IMR-90 (cell line): ENCODE results near the gene RGL1. TPM values are rescaled to one million over a fixed set of nuclear protein-coding genes. Genes with fewer than 3 reads are reported as not detected.

Experiments used
- ATAC-seq: fragments of 200-7000 bp; cut with Tn5 transposase; 2 replicates; pipeline ENCODE4 v1.9.1; 2020; ENCODE audit warnings: low read depth, mild to moderate bottlenecking, moderate library complexity
- BruUV-seq: library from RNA; stranded (reverse); fragments of 400-500 nt; replicated peaks from 2 replicates; lab custom pipeline; 2021; lab: Mats Ljungman, UMichigan
- CTCF ChIA-PET: fragments of 300-600 bp; formaldehyde crosslinking; extraction: SDS; loops from one replicate; lab custom pipeline; 2021; ENCODE audit warnings: antibody characterized with exemption; lab: Yijun Ruan, JAX
- POLR2A ChIA-PET: fragments of 300-600 bp; sonication (Branson Sonifier 250); formaldehyde crosslinking; loops from one replicate; lab custom pipeline; 2022; ENCODE audit warnings: antibody characterized with exemption; ENCODE audit not compliant: unreplicated experiment; lab: Charles Lee
- DNase-seq: peaks from one replicate; pipeline ENCODE4 v3.0.0; 2013
- H2AFZ ChIP-seq: replicated peaks from 2 replicates; pipeline ENCODE3; 2013; ENCODE audit warnings: low read length, mild to moderate bottlenecking; ENCODE audit not compliant: poor library complexity
- H2AK5ac ChIP-seq: 2 replicates; pipeline ENCODE4 v1.6.1; 2013; ENCODE audit warnings: low read depth, low read length, inconsistent platforms
- H2AK9ac ChIP-seq: replicated peaks from 2 replicates; pipeline ENCODE3; 2013; ENCODE audit warnings: mild to moderate bottlenecking, low read depth, low read length, moderate library complexity; ENCODE audit not compliant: poor library complexity
- H2BK120ac ChIP-seq: 2 replicates; pipeline ENCODE4 v1.6.1; 2013; ENCODE audit warnings: low read depth, low read length, inconsistent platforms
- H2BK15ac ChIP-seq: 3 replicates; pipeline ENCODE4 v1.6.1; 2013; ENCODE audit warnings: low read depth, low read length, inconsistent platforms
- H2BK20ac ChIP-seq: 2 replicates; pipeline ENCODE4 v1.6.1; 2013; ENCODE audit warnings: low read depth, mild to moderate bottlenecking, inconsistent platforms, low read length, moderate library complexity
- H2BK5ac ChIP-seq: 2 replicates; pipeline ENCODE4 v1.6.1; 2013; ENCODE audit warnings: mild to moderate bottlenecking, low read depth, low read length, inconsistent platforms; ENCODE audit not compliant: poor library complexity, severe bottlenecking
- H3K14ac ChIP-seq: replicated peaks from 2 replicates; pipeline ENCODE4 v1.6.1; 2013; ENCODE audit warnings: low read depth, low read length, inconsistent platforms
- H3K18ac ChIP-seq: 2 replicates; pipeline ENCODE4 v1.6.1; 2013; ENCODE audit warnings: low read depth, low read length, control low read depth
- H3K23ac ChIP-seq: 2 replicates; pipeline ENCODE4 v1.6.1; 2013; ENCODE audit warnings: low read depth, low read length, inconsistent platforms
- H3K27ac ChIP-seq: 2 replicates; pipeline ENCODE4 v1.5.1; 2013; ENCODE audit warnings: mild to moderate bottlenecking, control low read depth, low read length; ENCODE audit not compliant: insufficient read depth
- H3K27me3 ChIP-seq: 2 replicates; pipeline ENCODE4 v1.6.1; 2013; ENCODE audit warnings: low read length; ENCODE audit not compliant: control insufficient read depth, insufficient read depth
- H3K36me3 ChIP-seq: 2 replicates; pipeline ENCODE4 v1.6.1; 2013; ENCODE audit warnings: low read length, mixed read lengths; ENCODE audit not compliant: control insufficient read depth, insufficient read depth
- H3K4ac ChIP-seq: 2 replicates; pipeline ENCODE4 v1.6.1; 2013; ENCODE audit warnings: low read depth, low read length, inconsistent platforms
- H3K4me1 ChIP-seq: 2 replicates; pipeline ENCODE4 v1.6.1; 2013; ENCODE audit warnings: low read length, mixed read lengths; ENCODE audit not compliant: control insufficient read depth, insufficient read depth
- H3K4me2 ChIP-seq: 2 replicates; pipeline ENCODE4 v1.6.1; 2013; ENCODE audit warnings: low read depth, mild to moderate bottlenecking, control low read depth, low read length, moderate library complexity
- H3K4me3 ChIP-seq: 2 replicates; pipeline ENCODE4 v1.5.1; 2013; ENCODE audit warnings: low read depth, mild to moderate bottlenecking, control low read depth, low read length, moderate library complexity; ENCODE audit not compliant: insufficient read depth
- H3K56ac ChIP-seq: 2 replicates; pipeline ENCODE4 v1.6.1; 2013; ENCODE audit warnings: low read length, inconsistent platforms; ENCODE audit not compliant: insufficient read depth; ENCODE audit errors: extremely low read depth
- H3K79me1 ChIP-seq, 2 experiments: 2 replicates each; pipeline ENCODE4 v1.6.1; 2013; ENCODE audit warnings: low read length in 2 of 2, inconsistent platforms in 1 of 2, low read depth in 1 of 2
- H3K9ac ChIP-seq: 2 replicates; pipeline ENCODE4 v1.6.1; 2013; ENCODE audit warnings: low read depth, low read length, control low read depth
- H3K9me1 ChIP-seq: 2 replicates; pipeline ENCODE4 v1.6.1; 2013; ENCODE audit warnings: low read length, inconsistent platforms; ENCODE audit not compliant: insufficient read depth
- H3K9me3 ChIP-seq: 2 replicates; pipeline ENCODE4 v1.6.1; 2013; ENCODE audit warnings: low read length; ENCODE audit not compliant: control insufficient read depth, insufficient read depth
- H4K20me1 ChIP-seq: 2 replicates; pipeline ENCODE4 v1.6.1; 2013; ENCODE audit warnings: low read length, inconsistent platforms; ENCODE audit not compliant: insufficient read depth
- H4K5ac ChIP-seq: 2 replicates; pipeline ENCODE4 v1.6.1; 2013; ENCODE audit warnings: mild to moderate bottlenecking, low read depth, low read length, control low read depth
- H4K8ac ChIP-seq, 2 experiments: 2 replicates each; pipeline ENCODE4 v1.6.1; 2013; ENCODE audit warnings: low read depth in 2 of 2, low read length in 2 of 2, control low read depth in 1 of 2, inconsistent platforms in 1 of 2
- H4K91ac ChIP-seq: 2 replicates; pipeline ENCODE4 v1.6.1; 2013; ENCODE audit warnings: low read depth, low read length, inconsistent platforms; ENCODE audit not compliant: insufficient read depth
- CEBPB ChIP-seq: IDR thresholded peaks from 2 replicates; pipeline ENCODE4 v1.6.1; 2012; ENCODE audit warnings: low read depth, low read length, improper control_type of control experiment
- CHD1 ChIP-seq: IDR thresholded peaks from 2 replicates; pipeline ENCODE4 v1.6.1; 2012; ENCODE audit warnings: low read depth, low read length, improper control_type of control experiment
- FOS ChIP-seq: fragments of 150-350 bp; IDR thresholded peaks from 2 replicates; pipeline ENCODE4 v1.6.1; 2016; ENCODE audit warnings: low read depth, low read length
- MAZ ChIP-seq: IDR thresholded peaks from 2 replicates; pipeline ENCODE4 v1.6.1; 2012; ENCODE audit warnings: low read depth, mild to moderate bottlenecking, low read length, improper control_type of control experiment, moderate library complexity, borderline replicate concordance
- MXI1 ChIP-seq: IDR thresholded peaks from 2 replicates; pipeline ENCODE4 v1.6.1; 2012; ENCODE audit warnings: low read depth, mild to moderate bottlenecking, low read length, moderate library complexity, borderline replicate concordance
- NFE2L2 ChIP-seq: fragments of 150-350 bp; IDR thresholded peaks from 2 replicates; pipeline ENCODE4 v1.6.1; 2016; ENCODE audit warnings: low read depth, mild to moderate bottlenecking, low read length
- POLR2A ChIP-seq: IDR thresholded peaks from 2 replicates; pipeline ENCODE4 v1.6.1; 2012; ENCODE audit warnings: mild to moderate bottlenecking, low read depth, low read length
- RAD21 ChIP-seq: IDR thresholded peaks from 2 replicates; pipeline ENCODE4 v1.6.1; 2012; ENCODE audit warnings: low read length, improper control_type of control experiment
- RCOR1 ChIP-seq: IDR thresholded peaks from 2 replicates; pipeline ENCODE4 v1.6.1; 2012; ENCODE audit warnings: mild to moderate bottlenecking, low read length, improper control_type of control experiment; ENCODE audit not compliant: insufficient replicate concordance
- WGBS, 2 experiments: methylation state at CpG; one replicate each; pipeline versions ENCODE4 v1.1.5 to v1.1.7; 2013; ENCODE audit warnings: missing lambda C conversion rate in 2 of 2; ENCODE audit not compliant: insufficient read length in 1 of 2; ENCODE audit errors: extremely low coverage in 2 of 2; 5-methylcytosine and 5-hydroxymethylcytosine counted together
- dilution Hi-C: fragments of 300-500 bp; cut with HindIII; formaldehyde crosslinking; loops from one replicate; pipeline ENCODE4 v1.14.3; 2018; ENCODE audit warnings: low sequenced_read_pairs; ENCODE audit not compliant: unreplicated experiment
- in situ Hi-C: fragments of 300-500 bp; cut with MboI; formaldehyde crosslinking; loops from 3 replicates; pipeline ENCODE4 v1.14.3; 2019; ENCODE audit warnings: low sequenced_read_pairs, inconsistent platforms, mixed read lengths
- intact Hi-C: fragments of 100-400 bp; cut with micrococcal nuclease; formaldehyde crosslinking; loops from 2 replicates; pipeline ENCODE4 v1.10.0; 2022
- polyA plus RNA-seq, 3 experiments: library from polyadenylated mRNA; depleted of rRNA; stranded (reverse); fragments of >200 nt; gene quantifications; 2 replicates each; pipeline ENCODE4 v1.2.3, GENCODE V29; 2012; ENCODE audit warnings: low replicate concordance in 1 of 3
- total RNA-seq: library from RNA; depleted of rRNA; stranded (reverse); fragments of >200 nt; gene quantifications from 2 replicates; pipeline ENCODE4 v1.2.3, GENCODE V29; 2012

RGL1 gene
- total and polyA plus RNA-seq, 2 of the 4 experiments (the other 2 are of a cell fraction), result 4.7 to 7.5 TPM

- no peak overlapping the region for H2AK5ac ChIP-seq
- no peak for ATAC-seq
- H2AK9ac ChIP-seq, result no peak overlapping the region
- no peak overlapping the region for H2BK20ac ChIP-seq
- no peak overlapping the region for H2BK120ac ChIP-seq
- no peak overlapping the region for H3K4ac ChIP-seq
- H3K56ac ChIP-seq, result no peak overlapping the region
- DNase-seq, result no peak
- no peaks in the 10 kb centered on the region for H3K27me3 ChIP-seq
- peaks cover 10% of the 10 kb centered on the region; the same call in 1 of the 2 replicates for H3K4me1 ChIP-seq
- H2AFZ ChIP-seq, result no peak overlapping the region
- in situ Hi-C loops (no loop called here), dilution Hi-C loops (no loop called here), intact Hi-C loops (no loop called here)
- no peaks in the 10 kb centered on the region for H3K9me3 ChIP-seq
- H3K27ac ChIP-seq, result no peak overlapping the region
- peaks cover under 1% of the 10 kb centered on the region; the same call in 1 of the 2 replicates for H3K36me3 ChIP-seq
- H4K20me1 ChIP-seq, result no peaks in the 10 kb centered on the region
- H3K9me1 ChIP-seq, result peaks cover 6% of the 10 kb centered on the region
- H3K23ac ChIP-seq, result no peak overlapping the region
- no TSS peak for BruUV-seq
- no peak overlapping the region for H2BK15ac ChIP-seq
- H3K79me1 ChIP-seq, result peaks cover 0 to 6% of the 10 kb centered on the region in 2 experiments; a peak in 1 of 4 replicates
- CTCF ChIA-PET, result interaction anchor here (0.9 kb wide), 1 partner anchor 113 kb away, joined by 3 read pairs; no protein-coding TSS in a partner anchor
- WGBS, 2 experiments, result 88% methylated on average over 1 of the region's 3 CpGs; no CpG with 5 or more reads in 1 of the 2 experiments
- H3K14ac ChIP-seq, result no peak overlapping the region
- H2BK5ac ChIP-seq, result no peak overlapping the region
- no peak overlapping the region for H3K4me2 ChIP-seq
- no peak overlapping the region for H3K9ac ChIP-seq
- POLR2A ChIA-PET, result no interaction called here
- H3K4me3 ChIP-seq, result no peak overlapping the region
- no peak overlapping the region for H3K18ac ChIP-seq
- TF ChIP-seq RAD21 (no peak), RCOR1 (no peak), POLR2A (no peak), MAZ (no peak), FOS (no peak), MXI1 (no peak), CHD1 (no peak), CEBPB (no peak), NFE2L2 (no peak)
- no peak overlapping the region for H4K5ac ChIP-seq
- no peak overlapping the region for H4K8ac ChIP-seq
- no peak overlapping the region for H4K91ac ChIP-seq
Measured at GRCh38 chr1:183871601-183872000, 66.7 kb downstream of the RGL1 start.
